HCT116 (cell line): ENCODE measurements around the gene DOK5. TPM values are rescaled to one million over a fixed set of nuclear protein-coding genes. Genes with fewer than 3 reads are reported as not detected.

Experiments used
- ATAC-seq: fragments of 200-7000 bp; cut with Tn5 transposase; 2 replicates; pipeline ENCODE4 v1.9.1; 2020; ENCODE audit warnings: mild to moderate bottlenecking, moderate library complexity
- BruUV-seq: library from RNA; stranded (reverse); fragments of 400-500 nt; replicated peaks from 2 replicates; lab custom pipeline; 2021; lab: Mats Ljungman, UMichigan
- CTCF ChIA-PET: fragments of 300-600 bp; sonication (Branson Sonifier 250); formaldehyde crosslinking; loops from one replicate; lab custom pipeline; 2021; ENCODE audit warnings: antibody characterized with exemption; lab: Charles Lee
- POLR2A ChIA-PET: fragments of 300-600, 350-600 bp; sonication (Branson Sonifier 250); formaldehyde crosslinking; loops from one replicate; lab custom pipeline; 2021; ENCODE audit warnings: antibody characterized with exemption; lab: Charles Lee
- RAD21 ChIA-PET, 2 experiments: fragments of 300-600 bp; sonication (Branson Sonifier 250); formaldehyde crosslinking; loops; one replicate each; lab custom pipeline; 2023; ENCODE audit warnings: low total read pairs in 2 of 2; ENCODE audit not compliant: uncharacterized antibody in 2 of 2, unreplicated experiment in 2 of 2, low non-redundant PET in 1 of 2; lab: Charles Lee
- DNase-seq: peaks from one replicate; pipeline ENCODE4 v3.0.0-alpha.2; 2010; ENCODE audit warnings: low read depth, low spot score
- H2AFZ ChIP-seq: fragments of 200-600 bp; shearing (Covaris generic), sonication (generic); 2 replicates; pipeline ENCODE4 v1.6.1; 2017; ENCODE audit warnings: low read depth, mixed run types, mixed read lengths, antibody characterized with exemption, low read length; ENCODE audit not compliant: poor library complexity, severe bottlenecking
- H3K27ac ChIP-seq: 2 replicates; pipeline ENCODE4 v1.5.1; 2012; ENCODE audit warnings: low read depth, low read length
- H3K27me3 ChIP-seq: fragments of 200-600 bp; sonication (generic); 2 replicates; pipeline ENCODE4 v1.6.1; 2016; ENCODE audit warnings: mixed run types, low read length, mixed read lengths; ENCODE audit not compliant: insufficient read depth
- H3K36me3 ChIP-seq, 2 experiments: fragments of 200-500 bp in 1 of 2; fragments of 200-600 bp in 1 of 2; sonication (Bioruptor generic) in 1 of 2; sonication (generic) in 1 of 2; 2 replicates each; pipeline versions ENCODE4 v1.5.1 to v1.6.1; 2014 to 2016; ENCODE audit warnings: low read length in 2 of 2, inconsistent platforms in 1 of 2, mixed read lengths in 1 of 2, mixed run types in 1 of 2; ENCODE audit not compliant: insufficient read depth in 2 of 2, control insufficient read depth in 1 of 2
- H3K4me1 ChIP-seq, 2 experiments: fragments of 200-600 bp in 1 of 2; sonication (generic) in 1 of 2; 2 replicates each; pipeline versions ENCODE4 v1.5.1 to v1.6.1; 2012 to 2017; ENCODE audit warnings: low read length in 2 of 2, inconsistent platforms in 1 of 2, mild to moderate bottlenecking in 1 of 2, mixed read lengths in 1 of 2, mixed run types in 1 of 2, moderate library complexity in 1 of 2; ENCODE audit not compliant: insufficient read depth in 2 of 2, control insufficient read depth in 1 of 2
- H3K4me2 ChIP-seq: fragments of 200-600 bp; sonication (generic); 2 replicates; pipeline ENCODE4 v1.6.1; 2017; ENCODE audit warnings: mixed run types, low read length, mixed read lengths
- H3K4me3 ChIP-seq, 2 experiments: fragments of 200-600 bp in 1 of 2; sonication (generic) in 1 of 2; replicated peaks in 1 of 2; 2 replicates each; pipeline ENCODE4 v1.5.1; 2011 to 2016; ENCODE audit warnings: low read length in 2 of 2, control low read depth in 1 of 2, low read depth in 1 of 2, mild to moderate bottlenecking in 1 of 2, mixed read lengths in 1 of 2, mixed run types in 1 of 2
- H3K79me2 ChIP-seq: fragments of 200-600 bp; sonication (generic); 2 replicates; pipeline ENCODE4 v1.6.1; 2017; ENCODE audit warnings: mild to moderate bottlenecking, mixed run types, low read length, moderate library complexity, mixed read lengths; ENCODE audit not compliant: insufficient read depth
- H3K9ac ChIP-seq: fragments of 200-600 bp; sonication (generic); 2 replicates; pipeline ENCODE4 v1.6.1; 2016; ENCODE audit warnings: low read length, mixed read lengths
- H3K9me2 ChIP-seq: fragments of 200-600 bp; sonication (generic), shearing (Covaris generic); 2 replicates; pipeline ENCODE4 v1.6.1; 2017; ENCODE audit warnings: mixed run types, mild to moderate bottlenecking, moderate library complexity; ENCODE audit not compliant: insufficient read depth
- H3K9me3 ChIP-seq, 2 experiments: fragments of 200-500 bp in 1 of 2; fragments of 200-600 bp in 1 of 2; sonication (Bioruptor generic) in 1 of 2; sonication (generic) in 1 of 2; 2 replicates each; pipeline ENCODE4 v1.6.1; 2014 to 2017; ENCODE audit warnings: low read length in 2 of 2, mixed read lengths in 2 of 2, inconsistent platforms in 1 of 2, low read depth in 1 of 2, mild to moderate bottlenecking in 1 of 2, mixed run types in 1 of 2, moderate library complexity in 1 of 2; ENCODE audit not compliant: control insufficient read depth in 1 of 2, insufficient read depth in 1 of 2
- H4K20me1 ChIP-seq: fragments of 200-600 bp; sonication (generic), shearing (Covaris generic); 2 replicates; pipeline ENCODE4 v1.6.1; 2017; ENCODE audit warnings: mixed run types, mild to moderate bottlenecking, moderate library complexity; ENCODE audit not compliant: insufficient read depth
- ELF1 ChIP-seq: IDR thresholded peaks from 2 replicates; pipeline ENCODE4 v1.6.1; 2012; ENCODE audit warnings: low read depth, borderline replicate concordance
- EZH2 ChIP-seq: fragments of 200-600 bp; sonication (generic); IDR thresholded peaks from 2 replicates; pipeline ENCODE4 v1.6.1; 2017; ENCODE audit warnings: antibody characterized with exemption, mixed run types
- EZH2phosphoT487 ChIP-seq: fragments of 200-600 bp; IDR thresholded peaks from 2 replicates; pipeline ENCODE4 v1.6.1; 2018; ENCODE audit warnings: antibody characterized with exemption, borderline replicate concordance
- FOSL1 ChIP-seq: IDR thresholded peaks from 2 replicates; pipeline ENCODE4 v1.6.1; 2012; ENCODE audit warnings: low read depth
- POLR2A ChIP-seq: IDR thresholded peaks from 2 replicates; pipeline ENCODE4 v1.7.0; 2011; ENCODE audit warnings: borderline replicate concordance; ENCODE audit not compliant: insufficient read depth, insufficient read length; ENCODE audit errors: extremely low read depth
- RAD21 ChIP-seq: IDR thresholded peaks from 2 replicates; pipeline ENCODE4 v1.6.1; 2012; ENCODE audit warnings: low read depth, mild to moderate bottlenecking
- SIN3A ChIP-seq: IDR thresholded peaks from 2 replicates; pipeline ENCODE4 v1.6.1; 2012; ENCODE audit warnings: low read depth
- TCF7L2 ChIP-seq: IDR thresholded peaks from 2 replicates; pipeline ENCODE4 v1.7.0; 2011; ENCODE audit warnings: borderline replicate concordance, inconsistent platforms; ENCODE audit not compliant: insufficient read depth, insufficient read length; ENCODE audit errors: extremely low read depth
- YY1 ChIP-seq: IDR thresholded peaks from 2 replicates; pipeline ENCODE4 v1.6.1; 2011; ENCODE audit warnings: low read length, low read depth, moderate library complexity, mild to moderate bottlenecking; ENCODE audit not compliant: insufficient replicate concordance; ENCODE audit errors: extremely low read depth
- ZNF274 ChIP-seq: fragments of 200-500 bp; sonication (Bioruptor generic); IDR thresholded peaks from 2 replicates; pipeline ENCODE4 v1.6.1; 2014; ENCODE audit warnings: mild to moderate bottlenecking, low read depth, low read length, inconsistent platforms
- intact Hi-C: fragments of 100-400 bp; cut with micrococcal nuclease; formaldehyde crosslinking; loops from 2 replicates; pipeline ENCODE4 v1.10.0; 2022
- total RNA-seq: library from RNA; stranded (reverse); gene quantifications from one replicate; pipeline ENCODE4 v1.2.1, GENCODE V29; 2021; ENCODE audit not compliant: unreplicated experiment
- TF ChIP-seq, protein P1 (sequence below): IDR thresholded peaks from 2 replicates; pipeline ENCODE4 v1.6.1; 2011; ENCODE audit warnings: mild to moderate bottlenecking, low read length, moderate library complexity; ENCODE audit not compliant: insufficient replicate concordance; ENCODE audit errors: extremely low read depth

The DOK5 gene
- total RNA-seq, 1 experiment from 2014 or later, result not detected

GRCh38 chr20:54650052-54650719 lies 174.8 kb downstream of the DOK5 start (continued):
- TF ChIP-seq, protein P1, sequence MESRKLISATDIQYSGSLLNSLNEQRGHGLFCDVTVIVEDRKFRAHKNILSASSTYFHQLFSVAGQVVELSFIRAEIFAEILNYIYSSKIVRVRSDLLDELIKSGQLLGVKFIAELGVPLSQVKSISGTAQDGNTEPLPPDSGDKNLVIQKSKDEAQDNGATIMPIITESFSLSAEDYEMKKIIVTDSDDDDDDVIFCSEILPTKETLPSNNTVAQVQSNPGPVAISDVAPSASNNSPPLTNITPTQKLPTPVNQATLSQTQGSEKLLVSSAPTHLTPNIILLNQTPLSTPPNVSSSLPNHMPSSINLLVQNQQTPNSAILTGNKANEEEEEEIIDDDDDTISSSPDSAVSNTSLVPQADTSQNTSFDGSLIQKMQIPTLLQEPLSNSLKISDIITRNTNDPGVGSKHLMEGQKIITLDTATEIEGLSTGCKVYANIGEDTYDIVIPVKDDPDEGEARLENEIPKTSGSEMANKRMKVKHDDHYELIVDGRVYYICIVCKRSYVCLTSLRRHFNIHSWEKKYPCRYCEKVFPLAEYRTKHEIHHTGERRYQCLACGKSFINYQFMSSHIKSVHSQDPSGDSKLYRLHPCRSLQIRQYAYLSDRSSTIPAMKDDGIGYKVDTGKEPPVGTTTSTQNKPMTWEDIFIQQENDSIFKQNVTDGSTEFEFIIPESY, result no peak
- no peak for TF ChIP-seq EZH2phosphoT487

DNA sequence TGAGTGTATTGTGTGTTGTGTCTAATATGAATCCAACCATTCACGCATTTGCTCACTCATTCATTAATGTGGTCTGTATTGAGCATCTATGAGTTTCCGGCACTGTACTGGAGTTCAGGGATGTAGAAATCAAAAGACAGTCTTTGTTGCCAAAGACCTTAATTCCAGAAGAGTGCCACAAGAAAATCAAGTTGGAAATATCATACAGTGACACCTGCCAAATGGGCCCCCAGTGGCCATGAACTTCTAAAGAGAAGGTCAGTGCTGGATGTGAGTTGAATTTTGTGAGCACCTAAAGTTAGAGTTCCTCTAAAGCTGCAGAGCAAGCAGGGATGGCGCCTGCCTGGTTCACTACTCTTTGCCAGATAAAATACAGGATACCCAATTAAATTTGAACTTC lies 175.9 kb downstream of the DOK5 start:
- no peaks in the 10 kb centered on the region for H3K79me2 ChIP-seq
- no peaks in the 10 kb centered on the region for H3K4me1 ChIP-seq
- H3K27ac ChIP-seq, result no peak overlapping the region
- H3K36me3 ChIP-seq, result no peaks in the 10 kb centered on the region
- ChIA-PET POLR2A (no interaction called here), CTCF (interaction anchor here (2.3 kb wide), 1 partner anchor 17 kb away, joined by 6 read pairs; no protein-coding TSS in a partner anchor), RAD21 (no interaction called here)
- H3K9ac ChIP-seq, result no peak overlapping the region
- H3K4me3 ChIP-seq, result no peak overlapping the region
- BruUV-seq, result no TSS peak
- no peaks in the 10 kb centered on the region for H4K20me1 ChIP-seq
- no peaks in the 10 kb centered on the region for H3K9me2 ChIP-seq
- H3K9me3 ChIP-seq, result no peaks in the 10 kb centered on the region
- ATAC-seq, result no peak
- TF ChIP-seq, protein P1, result no peak
- TF ChIP-seq EZH2 (no peak), POLR2A (no peak), YY1 (no peak), RAD21 (no peak), FOSL1 (no peak), ZNF274 (no peak), SIN3A (no peak), TCF7L2 (no peak), ELF1 (no peak)
- H3K4me2 ChIP-seq, result no peak overlapping the region
- DNase-seq, result no peak
- no peak overlapping the region for H2AFZ ChIP-seq
- intact Hi-C loops, result loop anchor here (2.0 to 5.0 kb wide), 2 partner anchors 1598 to 1926 kb away; partner anchors contain the start of gene MC3R
- H3K27me3 ChIP-seq, result no peaks in the 10 kb centered on the region
